ENCODE data around the gene MDM4.

The MDM4 gene

DNA sequence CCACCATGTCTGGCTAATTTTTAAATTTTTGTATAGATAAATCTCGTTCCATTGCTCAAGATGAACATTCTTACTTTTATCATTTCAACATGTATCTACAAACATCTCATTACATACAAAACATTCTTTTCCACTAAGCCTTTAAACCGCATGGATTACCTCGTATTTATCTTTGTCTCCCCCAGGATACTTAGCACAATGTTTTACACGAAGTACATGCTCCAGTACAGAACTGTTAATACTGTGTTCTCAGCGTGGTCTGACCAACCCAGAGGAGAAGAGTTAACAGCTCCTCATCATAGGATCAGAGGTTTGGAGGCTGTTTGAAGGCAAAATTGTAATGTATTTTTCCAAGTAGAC lies 29.0 kb upstream of the MDM4 start:
- DNase-seq (ENCODE audit: low spot score) (no peak), FAIRE-seq (no peak)

DNA sequence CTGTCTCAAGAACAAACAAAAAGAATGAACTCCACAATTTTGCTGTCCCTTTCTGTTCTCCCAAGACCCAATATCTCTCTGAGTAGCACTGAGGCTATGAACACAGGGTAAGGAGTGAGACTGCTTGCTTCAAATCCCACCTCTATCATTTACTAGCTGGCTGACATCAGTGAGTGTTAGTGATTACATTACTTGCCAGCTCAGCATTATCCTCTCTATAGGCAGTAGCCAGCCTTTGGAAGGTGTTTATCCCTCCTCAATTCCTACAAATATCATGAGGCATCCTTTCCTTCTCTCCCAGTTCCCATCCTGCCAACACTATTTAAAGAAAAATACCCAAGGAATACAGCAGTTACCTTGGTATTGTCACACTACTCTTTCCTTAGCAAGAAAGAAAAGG lies 24.6 kb upstream of the MDM4 start:
- no peak for FAIRE-seq
- DNase-seq (ENCODE audit: low spot score) = no peak

DNA sequence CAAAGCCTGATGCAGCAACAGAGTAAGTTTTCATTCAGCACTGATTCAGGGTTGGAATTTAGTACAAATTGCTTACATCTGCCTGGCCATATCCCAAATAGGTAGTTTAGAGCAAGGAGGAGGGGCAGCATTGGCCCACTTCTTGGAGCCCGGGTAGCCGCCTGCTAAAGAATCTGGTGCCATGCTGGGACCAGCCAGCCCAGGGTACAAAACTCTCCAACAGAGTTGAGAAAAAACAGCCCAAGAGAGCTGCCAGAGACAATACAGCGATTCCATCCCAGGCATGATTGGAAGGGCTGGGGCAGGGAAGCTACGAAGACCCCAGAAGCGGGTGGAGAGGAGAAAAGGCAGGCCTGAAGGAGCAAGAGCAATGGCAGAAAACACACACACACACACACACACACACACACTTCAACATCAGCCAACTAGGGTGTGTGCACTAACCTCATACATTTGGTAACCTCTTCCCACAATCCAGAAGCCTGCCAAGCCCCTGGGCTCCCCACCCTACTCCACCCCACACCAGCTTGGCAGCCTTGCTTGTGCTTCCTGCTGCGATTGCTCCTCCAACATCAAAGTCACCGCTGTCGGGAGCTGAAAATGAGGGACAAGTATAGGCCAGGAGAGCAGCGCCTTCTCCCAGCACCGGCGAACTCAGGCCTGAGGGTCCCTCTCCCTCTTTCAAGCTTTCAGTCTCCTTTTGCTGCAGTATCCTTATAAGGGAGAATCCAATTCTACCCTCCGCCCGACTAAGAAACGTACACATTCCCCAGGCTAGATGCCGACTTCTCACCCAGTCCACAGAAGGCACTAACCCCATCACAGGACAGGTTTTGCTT lies 22.8 kb upstream of the MDM4 start:
- no peak for FAIRE-seq
- no peak for DNase-seq (ENCODE audit: low spot score)

DNA sequence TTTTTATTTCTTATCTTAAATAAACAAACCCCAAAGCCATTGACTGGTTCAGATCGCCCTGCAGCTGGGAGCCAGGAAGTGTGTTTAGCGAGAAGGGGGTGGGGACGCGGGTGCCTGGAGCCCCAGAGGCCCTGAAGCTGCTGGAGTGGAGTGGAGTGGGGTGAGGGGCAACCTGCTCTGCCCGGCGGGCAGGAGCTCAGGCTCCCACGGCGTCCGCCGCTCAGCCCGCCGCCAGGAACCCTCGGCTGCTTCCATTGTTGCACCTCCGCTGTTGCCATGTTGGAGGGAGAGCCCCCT lies 22.3 kb upstream of the MDM4 start:
- peak; percentile 38 for DNase-seq (ENCODE audit: low spot score)
- FAIRE-seq = no peak

DNA sequence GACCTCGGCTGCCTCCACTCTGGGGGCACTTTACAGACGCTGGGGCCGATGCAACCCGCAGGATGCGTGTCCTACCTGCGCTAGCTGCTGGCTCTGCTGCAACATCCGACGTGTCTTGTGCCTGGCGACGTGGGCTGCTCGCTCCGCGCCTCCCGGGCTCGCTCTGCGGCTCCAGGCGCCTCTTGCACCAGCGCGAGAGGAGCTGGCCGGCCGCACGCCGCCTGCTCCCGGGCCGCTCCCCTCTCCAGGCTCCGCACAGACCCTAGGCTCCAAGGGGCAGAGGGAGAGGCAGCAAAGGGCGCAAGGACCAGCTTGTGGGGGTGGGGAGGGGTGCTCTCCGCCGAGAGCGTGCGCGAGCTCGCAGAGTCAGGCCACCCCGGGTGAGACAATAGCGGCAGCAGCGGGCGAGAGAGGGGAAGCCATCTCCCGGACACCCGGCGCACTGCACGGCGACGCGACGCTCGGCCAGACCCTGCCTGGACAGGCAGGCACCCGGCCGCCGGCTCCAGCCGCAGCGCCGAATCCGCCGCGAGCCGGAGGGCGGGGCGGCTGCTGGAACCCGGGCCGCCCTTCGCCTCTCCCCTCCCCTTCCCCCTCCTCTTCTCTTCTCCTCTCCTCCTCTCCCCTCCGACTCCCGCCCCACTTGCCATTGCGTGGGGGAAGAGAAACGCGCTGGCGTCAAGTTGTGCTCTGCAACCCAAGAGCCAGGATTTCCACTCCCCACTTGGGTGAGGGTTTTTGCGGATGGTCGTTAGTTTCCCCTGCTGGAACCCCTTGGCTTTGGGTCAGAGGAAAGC lies 21.7 kb upstream of the MDM4 start, which contains the start of gene PIK3C2B:
Gene PIK3C2B, minus strand, starts transcription at position 525 of the 797 bp plus-strand sequence. CDS start 25,003 bp downstream, outside the sequence.
- DNase-seq (ENCODE audit: low spot score) (peak; percentile 75), FAIRE-seq (no peak)

DNA sequence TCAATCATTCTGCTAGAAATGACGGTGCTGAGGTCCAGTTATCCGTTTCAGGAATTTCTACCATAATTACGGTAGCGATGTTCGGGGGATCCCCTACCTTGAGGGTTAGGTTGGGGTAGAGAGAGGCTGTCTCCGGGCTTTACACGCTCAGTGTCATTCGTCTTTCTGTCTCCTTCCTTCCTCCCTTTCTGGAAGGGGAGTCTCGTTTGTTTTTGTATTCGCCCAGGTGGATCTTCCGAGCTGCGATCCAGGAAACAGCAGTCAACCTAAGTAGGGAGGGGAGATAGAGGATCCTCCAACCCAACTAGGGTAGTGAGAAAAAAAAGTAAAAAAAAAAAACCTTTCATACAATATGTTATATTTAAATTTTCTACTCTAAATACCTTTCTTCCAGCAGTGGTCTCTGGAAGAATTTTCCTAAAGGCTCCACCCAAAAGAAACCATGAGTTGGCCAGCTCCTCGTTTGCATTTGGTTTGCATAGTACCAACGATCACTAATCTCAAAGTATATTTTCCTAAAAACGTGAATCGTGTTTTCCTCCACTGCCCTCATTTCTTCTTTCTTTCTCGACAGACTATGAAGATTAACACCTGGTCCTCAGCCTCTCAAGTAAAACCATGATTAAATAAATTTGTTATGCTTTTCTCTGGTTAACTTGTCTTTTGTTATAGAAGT lies 21.0 kb upstream of the MDM4 start:
- DNase-seq (ENCODE audit: low spot score) (no peak), FAIRE-seq (no peak)

DNA sequence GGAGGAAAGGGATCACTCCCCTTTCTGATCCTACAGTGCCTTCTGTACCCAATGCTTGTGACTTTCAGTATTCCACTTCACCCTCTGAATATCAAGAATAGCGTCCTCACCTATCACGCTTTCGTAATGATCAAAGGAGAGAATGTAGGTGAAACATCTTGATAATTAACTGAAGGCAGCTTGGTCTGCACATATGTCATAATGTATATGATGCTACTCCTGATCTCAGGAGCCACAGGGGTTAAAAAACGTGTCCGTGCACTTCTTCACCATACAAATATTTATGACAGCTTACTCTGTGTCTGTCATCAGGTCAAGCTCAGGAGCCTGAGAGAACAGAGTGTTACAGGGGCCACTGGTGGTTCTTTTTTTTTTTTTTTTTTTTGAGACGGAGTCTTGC lies 20.4 kb upstream of the MDM4 start:
- DNase-seq (ENCODE audit: low spot score) = no peak
- no peak for FAIRE-seq

DNA sequence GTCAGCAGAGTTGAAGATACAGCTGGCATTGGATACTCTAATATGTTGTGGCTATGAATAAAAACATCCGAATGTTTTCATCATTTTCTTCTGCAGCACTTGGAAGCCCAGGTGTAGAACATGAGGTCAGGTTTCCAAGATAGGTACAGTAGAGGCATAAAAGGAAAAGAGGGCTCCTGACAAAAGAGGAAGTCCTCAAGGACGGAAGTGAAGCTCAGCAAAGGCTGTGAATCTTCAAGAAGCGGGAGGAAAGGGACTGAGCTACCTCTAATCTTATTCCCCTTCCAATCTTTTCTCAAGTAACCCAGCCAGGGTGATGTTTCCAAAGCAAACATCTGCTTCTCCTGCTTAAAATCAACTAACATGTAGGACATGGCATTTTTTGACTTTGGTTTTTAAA lies 17.2 kb upstream of the MDM4 start:
- no peak for FAIRE-seq
- no peak for DNase-seq (ENCODE audit: low spot score)

DNA sequence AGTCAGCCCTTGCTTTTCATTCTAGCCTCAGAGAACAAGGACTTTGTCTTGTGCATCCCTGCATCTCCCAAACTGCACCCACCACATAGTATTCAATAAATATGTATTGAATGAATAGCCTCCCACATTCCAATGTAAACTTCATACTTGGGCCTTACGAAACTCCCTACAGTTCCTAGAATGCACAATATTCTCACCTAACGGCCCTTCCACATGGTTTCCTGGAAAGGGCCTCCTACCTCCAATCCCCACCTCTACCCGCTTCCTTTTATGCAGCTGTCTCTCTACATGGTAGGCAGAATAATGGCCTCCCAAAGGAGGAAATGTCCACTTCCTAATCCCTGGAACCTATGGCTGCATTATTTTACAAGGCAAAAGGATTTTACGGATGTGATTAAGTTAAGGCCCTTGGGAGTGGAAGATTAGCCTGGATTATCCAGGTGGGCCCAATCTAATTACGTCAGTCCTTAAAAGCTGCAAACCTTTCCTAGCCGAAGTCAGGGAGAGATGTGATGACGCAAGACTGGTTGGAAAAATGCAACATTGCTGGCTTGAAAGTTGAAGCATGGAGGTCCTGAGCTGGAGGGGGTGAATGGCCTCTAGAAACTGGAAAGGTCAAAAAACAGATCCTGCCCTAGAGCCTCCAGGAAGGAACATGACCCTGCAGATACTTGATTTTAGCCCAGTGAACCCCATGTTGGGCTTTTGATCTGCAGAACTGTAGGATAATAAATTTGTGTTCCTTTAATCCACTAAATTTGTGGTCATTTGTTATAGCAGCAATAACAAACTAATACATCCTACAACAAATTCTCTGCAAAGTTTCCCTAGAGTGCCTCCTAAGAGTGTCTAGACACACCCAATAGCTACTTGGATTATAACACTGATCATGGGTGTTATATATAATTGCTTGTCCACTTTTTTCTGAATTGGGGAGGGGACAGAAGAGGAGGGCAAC lies 16.4 kb upstream of the MDM4 start:
- DNase-seq (ENCODE audit: low spot score) (no peak), FAIRE-seq (no peak)

DNA sequence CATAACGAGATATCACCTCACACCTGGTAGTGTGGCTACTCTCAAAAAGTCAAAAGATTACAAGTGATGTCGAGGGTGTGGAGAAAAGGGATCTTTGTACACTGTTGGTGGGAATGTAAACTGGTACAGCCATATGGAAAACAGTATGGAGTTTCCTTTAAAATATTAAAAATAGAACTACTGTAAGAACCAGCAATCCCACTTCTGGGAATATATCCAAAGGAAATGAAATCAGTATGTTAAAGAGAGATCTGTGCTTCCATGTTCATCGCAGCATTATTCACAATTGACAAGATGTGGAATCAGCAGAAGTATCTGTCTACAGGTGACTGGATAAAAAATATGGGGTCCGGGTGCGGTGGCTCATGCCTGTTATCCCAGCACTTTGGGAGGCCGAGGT lies 14.0 kb upstream of the MDM4 start:
- DNase-seq (ENCODE audit: low spot score) = no peak
- FAIRE-seq = no peak

DNA sequence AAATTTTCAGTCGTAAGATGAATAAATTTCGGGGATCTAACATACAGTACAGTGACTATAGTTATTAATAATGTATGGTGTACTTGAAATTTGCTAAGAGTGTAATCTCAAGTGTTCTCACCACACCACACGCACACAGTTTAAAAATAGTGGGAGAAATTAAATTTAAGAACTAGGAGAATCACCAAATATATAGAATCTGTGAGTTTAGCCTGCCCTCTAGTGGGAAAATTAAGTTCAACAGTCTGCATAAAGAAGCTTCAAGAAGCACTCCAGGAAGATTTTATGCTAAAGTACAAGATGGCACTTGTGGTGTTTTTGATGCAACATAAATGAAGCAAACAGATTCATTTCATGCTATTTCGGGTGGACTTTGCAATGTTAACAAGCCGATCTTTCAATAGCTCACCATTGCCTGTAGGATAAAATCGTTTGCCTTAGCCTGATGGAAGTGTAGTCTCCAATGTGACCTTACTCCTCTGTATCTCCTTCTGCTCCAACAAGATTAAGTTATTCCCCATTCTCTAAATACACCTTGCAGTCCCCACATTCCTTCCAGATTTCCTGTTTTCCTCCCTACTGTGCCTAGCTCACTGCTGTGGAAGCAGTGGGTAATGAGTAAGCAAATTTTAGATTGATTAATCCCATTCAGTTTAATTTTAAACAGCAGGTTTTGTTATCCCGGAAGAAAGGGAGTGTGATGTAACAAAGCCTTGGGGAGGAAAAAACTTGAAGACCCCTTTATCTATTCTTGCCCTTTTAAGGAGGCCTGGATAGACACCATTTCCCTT lies 12.9 kb upstream of the MDM4 start:
- FAIRE-seq = peak; percentile 60
- DNase-seq (ENCODE audit: low spot score) = peak; percentile 65

DNA sequence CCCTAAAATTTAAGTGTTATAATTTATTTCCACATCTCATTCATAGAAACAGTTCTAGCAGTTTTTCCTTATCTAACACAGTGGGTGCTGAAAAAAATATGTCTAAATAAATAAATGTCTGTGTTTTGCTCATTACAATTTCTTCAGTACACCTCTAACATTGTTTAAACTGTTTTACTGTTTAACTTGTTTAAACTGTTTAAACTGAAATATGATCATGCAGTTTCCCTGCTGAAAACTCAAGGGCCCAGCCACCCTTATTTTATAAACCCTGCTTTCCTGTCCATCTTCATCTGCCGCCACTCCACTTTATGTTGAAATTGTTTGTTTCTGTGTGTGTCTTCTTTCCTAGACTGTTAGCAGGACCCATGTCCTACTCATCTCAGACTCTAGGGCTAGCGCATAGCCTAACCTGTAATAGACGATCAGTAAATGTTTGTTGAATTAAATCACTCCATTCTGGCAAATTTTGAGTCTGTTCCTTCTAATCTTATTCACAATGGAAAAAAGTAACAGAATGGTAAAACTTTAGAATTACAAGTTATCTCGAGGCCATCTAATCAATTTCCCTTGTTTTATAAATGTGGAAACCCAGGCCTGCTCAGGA lies 12.2 kb upstream of the MDM4 start:
- no peak for FAIRE-seq
- DNase-seq (ENCODE audit: low spot score) = no peak

DNA sequence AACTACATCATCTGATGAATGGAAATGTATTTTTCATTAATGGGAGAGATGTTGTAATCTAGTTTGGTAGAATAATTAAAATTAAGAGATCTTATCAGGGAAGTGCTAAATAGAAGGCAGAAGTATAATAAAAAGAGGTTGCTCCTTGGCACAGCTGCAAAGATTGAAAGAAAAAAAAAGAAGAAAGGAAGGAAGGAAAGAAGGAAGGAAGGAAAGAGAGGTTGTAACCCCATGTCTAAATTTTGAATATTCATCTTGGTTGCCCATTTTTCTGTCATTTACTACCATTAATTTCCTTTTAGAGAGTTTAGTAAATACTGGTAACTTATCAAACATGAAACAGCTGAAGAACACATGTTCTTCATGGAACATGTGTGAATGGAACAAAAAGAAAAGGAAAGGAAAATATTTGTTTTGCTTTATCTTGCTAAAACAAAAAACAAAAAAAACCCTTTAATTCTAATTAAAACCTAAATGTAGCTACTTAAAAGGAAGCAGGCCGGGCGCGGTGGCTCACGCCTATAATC lies 10.5 kb upstream of the MDM4 start:
- FAIRE-seq (no peak), DNase-seq (ENCODE audit: low spot score) (no peak)

DNA sequence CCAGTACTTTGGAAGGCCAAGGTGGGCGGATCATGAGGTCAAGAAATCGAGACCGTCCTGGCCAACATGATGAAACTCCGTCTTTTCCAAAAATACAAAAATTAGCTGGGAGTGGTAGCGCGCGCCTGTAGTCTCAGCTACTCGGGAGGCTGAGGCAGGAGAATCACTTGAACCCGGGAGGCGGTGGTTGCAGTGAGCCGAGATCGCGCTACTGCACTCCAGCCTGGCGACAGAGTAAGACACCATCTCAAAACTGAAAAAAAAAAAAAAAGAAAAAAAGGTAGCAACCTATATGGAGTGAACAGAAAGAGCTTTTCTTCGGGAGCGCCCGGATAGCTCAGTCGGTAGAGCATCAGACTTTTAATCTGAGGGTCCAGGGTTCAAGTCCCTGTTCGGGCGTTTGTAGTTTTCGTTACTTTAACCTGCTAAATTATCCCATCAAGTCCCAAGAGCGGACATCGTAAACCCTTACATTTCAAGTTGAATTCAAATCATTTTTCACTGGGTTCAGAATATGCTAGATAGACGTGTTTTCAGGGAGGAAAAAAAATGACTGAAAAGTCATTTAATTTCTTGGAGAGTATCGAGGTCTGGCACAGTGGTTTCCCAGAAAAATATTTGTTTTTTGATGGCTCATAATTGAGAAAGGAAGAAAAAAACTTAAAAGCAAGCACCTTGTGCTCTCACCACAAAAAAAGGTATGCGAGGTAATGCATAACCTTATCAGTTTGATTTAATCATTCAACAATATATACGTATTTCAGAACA lies 9.8 kb upstream of the MDM4 start:
- FAIRE-seq (peak; percentile 55), DNase-seq (ENCODE audit: low spot score) (peak; percentile 96)

DNA sequence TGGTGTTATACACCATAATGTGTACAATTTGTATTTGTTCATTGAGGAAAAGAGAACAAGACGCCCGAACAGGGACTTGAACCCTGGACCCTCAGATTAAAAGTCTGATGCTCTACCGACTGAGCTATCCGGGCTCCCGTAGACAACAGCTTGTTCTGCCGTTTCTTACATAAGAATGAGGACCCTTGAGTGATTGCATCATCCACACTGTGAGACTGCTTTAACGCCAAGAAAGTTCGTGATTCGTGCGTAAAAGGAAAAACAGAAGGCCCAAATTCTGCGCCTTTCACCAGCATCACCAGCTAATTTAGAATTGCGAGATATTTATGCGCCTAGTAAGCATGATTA lies 9.3 kb upstream of the MDM4 start:
- FAIRE-seq = peak; percentile 30

DNA sequence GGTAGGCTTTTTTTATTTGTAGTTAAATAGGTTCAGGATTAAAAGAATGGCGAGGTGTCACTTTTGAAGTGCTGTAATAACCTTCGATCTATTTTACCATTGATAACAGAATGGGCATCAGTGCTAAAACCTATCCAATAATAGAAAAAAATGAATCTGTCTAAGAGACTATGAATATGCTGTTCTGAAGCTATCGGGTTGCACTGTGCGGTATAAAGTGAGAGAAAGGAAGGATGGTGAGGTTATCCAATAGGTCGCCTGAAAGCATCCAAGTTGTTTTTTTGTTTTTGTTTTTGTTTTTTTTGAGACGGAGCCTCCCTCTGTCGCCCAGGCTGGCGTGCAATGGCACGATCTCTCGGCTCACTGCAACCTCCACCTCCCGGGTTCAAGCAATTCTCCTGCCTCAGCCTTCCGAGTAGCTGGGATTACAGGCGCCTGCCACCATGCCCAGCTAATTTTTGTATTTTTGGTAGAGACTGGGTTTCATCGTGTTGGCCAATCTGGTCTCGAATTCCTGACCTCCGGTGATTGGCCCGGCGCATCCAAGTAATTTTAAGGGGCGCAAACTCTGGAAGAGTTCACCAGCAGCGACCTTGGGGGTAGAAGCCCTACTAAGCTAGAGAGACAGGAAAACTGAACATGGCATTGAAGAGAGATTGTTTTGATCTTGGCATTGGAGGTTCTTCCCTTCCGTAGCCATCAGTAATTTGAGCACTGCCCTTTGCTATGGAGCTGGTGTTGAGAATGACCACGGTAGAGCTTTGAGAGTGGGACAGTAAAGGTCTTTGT lies 8.7 kb upstream of the MDM4 start:
- peak; percentile 30 for DNase-seq (ENCODE audit: low spot score)
- FAIRE-seq = no peak

More for the DNA sequence above, 9.3 kb upstream of the MDM4 start:
- DNase-seq (ENCODE audit: low spot score) = peak; percentile 92

DNA sequence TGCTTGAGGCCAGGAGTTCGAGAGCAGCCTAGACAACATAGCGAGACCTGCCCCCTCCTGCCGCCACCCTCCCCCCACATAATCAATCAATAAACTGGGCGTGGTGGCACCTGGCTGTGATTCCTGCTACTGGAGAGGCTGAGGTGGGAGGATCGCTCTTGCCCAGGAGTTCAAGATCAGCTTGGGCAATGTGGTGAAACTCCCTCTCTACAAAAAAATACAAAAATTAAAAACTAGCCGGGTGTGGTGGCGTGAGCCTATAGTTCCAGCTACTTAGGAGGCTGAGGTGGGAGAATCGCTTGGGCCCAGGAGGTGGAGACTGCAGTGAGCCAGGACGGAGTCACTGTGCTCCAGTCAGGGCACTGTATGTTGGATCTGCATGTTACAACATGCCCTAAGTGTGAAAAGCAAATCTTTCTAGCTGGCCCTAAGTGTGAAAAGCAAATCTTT lies 7.0 kb upstream of the MDM4 start:
- FAIRE-seq (no peak), DNase-seq (ENCODE audit: low spot score) (no peak)

DNA sequence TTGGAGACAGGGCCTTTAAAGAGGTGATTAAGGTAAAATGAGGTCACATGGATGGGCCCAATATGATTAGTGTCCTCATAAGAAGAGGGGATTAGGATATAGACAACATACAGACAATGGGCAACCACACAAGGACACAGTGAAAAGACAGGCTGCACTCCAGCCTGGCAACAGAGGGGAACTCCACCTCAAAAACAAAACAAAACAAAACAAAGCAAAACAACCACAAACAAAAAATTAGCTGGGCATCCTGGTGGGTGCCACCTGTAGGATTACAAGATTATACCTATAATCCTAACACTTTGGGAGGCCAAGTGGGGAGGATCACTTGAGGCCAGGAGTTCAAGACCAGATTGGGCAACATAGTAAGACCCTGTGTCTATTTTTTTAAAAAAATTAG lies 4.8 kb upstream of the MDM4 start:
- no peak for DNase-seq (ENCODE audit: low spot score)
- FAIRE-seq = no peak

All from RCC 7860 (cell line).